ENCODE results near the gene VTI1A. TPM values are rescaled to one million over a fixed set of nuclear protein-coding genes. Genes with fewer than 3 reads are reported as not detected.

The VTI1A gene
- total RNA-seq, 1 donor from 2014 or later, result 39.9 TPM

- no peaks in the 10 kb centered on the region for H3K27me3 Mint-ChIP-seq (ENCODE audit: insufficient read depth)
- H3K9me3 Mint-ChIP-seq, result no peaks in the 10 kb centered on the region
- H3K4me3 Mint-ChIP-seq, result no peak overlapping the region
- H3K4me1 Mint-ChIP-seq (ENCODE audit: low read depth), result no peaks in the 10 kb centered on the region
- no peak overlapping the region for H3K27ac Mint-ChIP-seq
- no peaks in the 10 kb centered on the region for H3K36me3 Mint-ChIP-seq (ENCODE audit: low read depth)
- DNase-seq (ENCODE audit: low spot score), result no peak
- intact Hi-C loops (cut with micrococcal nuclease), result no loop called here
Measured at GRCh38 chr10:112649006-112649821, 202.2 kb downstream of the VTI1A start.

GRCh38 chr10:112649822-112650152 is 202.8 kb downstream of the VTI1A start:
- DNase-seq (ENCODE audit: low spot score), result no peak
- intact Hi-C loops (cut with micrococcal nuclease), result no loop called here
- no peaks in the 10 kb centered on the region for H3K27me3 Mint-ChIP-seq (ENCODE audit: insufficient read depth)
- no peak overlapping the region for H3K27ac Mint-ChIP-seq
- H3K4me1 Mint-ChIP-seq (ENCODE audit: low read depth), result no peaks in the 10 kb centered on the region
- no peak overlapping the region for H3K4me3 Mint-ChIP-seq
- no peaks in the 10 kb centered on the region for H3K36me3 Mint-ChIP-seq (ENCODE audit: low read depth)
- H3K9me3 Mint-ChIP-seq, result no peaks in the 10 kb centered on the region

- intact Hi-C loops (cut with micrococcal nuclease), result no loop called here
- no peak for DNase-seq (ENCODE audit: low spot score)
- H3K27ac Mint-ChIP-seq, result no peak overlapping the region
- no peaks in the 10 kb centered on the region for H3K9me3 Mint-ChIP-seq
- no peaks in the 10 kb centered on the region for H3K36me3 Mint-ChIP-seq (ENCODE audit: low read depth)
- no peaks in the 10 kb centered on the region for H3K4me1 Mint-ChIP-seq (ENCODE audit: low read depth)
- no peak overlapping the region for H3K4me3 Mint-ChIP-seq
- H3K27me3 Mint-ChIP-seq (ENCODE audit: insufficient read depth), result no peaks in the 10 kb centered on the region
Measured at GRCh38 chr10:112650588-112651030, 203.6 kb downstream of the VTI1A start.

DNA sequence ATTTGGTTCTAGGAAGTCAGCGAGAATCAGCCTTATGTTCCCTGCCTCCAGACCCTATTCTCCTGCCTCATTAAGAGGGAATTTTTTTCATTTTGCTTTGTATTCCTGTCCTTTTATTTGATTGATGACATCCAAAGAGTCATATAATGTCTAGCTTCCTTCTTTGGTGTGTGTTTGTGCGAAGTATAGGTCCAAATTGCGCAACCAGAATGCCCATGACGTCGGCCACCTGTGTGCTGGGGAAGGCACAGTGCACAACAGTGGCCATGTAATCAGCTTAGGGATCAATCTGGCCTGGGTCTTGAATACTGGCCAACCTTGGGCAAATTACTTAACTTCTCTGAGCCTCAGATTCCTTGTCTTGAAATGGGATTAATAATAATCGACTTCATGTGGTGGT is 206.2 kb downstream of the VTI1A start:
- DNase-seq (ENCODE audit: low spot score), result no peak
- no peaks in the 10 kb centered on the region for H3K36me3 Mint-ChIP-seq (ENCODE audit: low read depth)
- no peaks in the 10 kb centered on the region for H3K4me1 Mint-ChIP-seq (ENCODE audit: low read depth)
- no peaks in the 10 kb centered on the region for H3K27me3 Mint-ChIP-seq (ENCODE audit: insufficient read depth)
- no peak overlapping the region for H3K27ac Mint-ChIP-seq
- no peaks in the 10 kb centered on the region for H3K9me3 Mint-ChIP-seq
- intact Hi-C loops (cut with micrococcal nuclease), result no loop called here
- H3K4me3 Mint-ChIP-seq, result no peak overlapping the region

DNA sequence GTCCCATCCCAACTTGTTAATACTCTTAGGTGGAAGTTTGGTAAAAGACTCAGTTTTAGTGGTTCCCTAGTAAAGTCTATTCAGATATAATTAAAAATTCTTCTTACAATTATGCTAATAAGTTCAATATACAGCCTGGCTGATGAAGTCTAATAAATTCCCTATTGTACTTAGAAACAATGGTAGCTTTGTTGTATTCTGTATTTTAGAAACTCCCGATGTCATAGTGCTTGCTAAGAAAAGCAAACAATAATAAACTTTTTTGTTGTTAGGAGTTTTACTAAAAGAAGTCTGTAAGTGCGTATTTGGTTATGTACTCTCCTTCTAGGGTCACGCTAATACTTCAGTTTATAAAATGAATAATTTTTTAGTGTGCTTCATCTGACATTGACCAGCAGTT is 206.8 kb downstream of the VTI1A start:
- Mint-ChIP-seq H3K27ac (no peak overlapping the region), H3K36me3 (ENCODE audit: low read depth) (no peaks in the 10 kb centered on the region), H3K9me3 (no peaks in the 10 kb centered on the region), H3K4me1 (ENCODE audit: low read depth) (no peaks in the 10 kb centered on the region), H3K27me3 (ENCODE audit: insufficient read depth) (no peaks in the 10 kb centered on the region), H3K4me3 (no peak overlapping the region)
- no peak for DNase-seq (ENCODE audit: low spot score)
- intact Hi-C loops (cut with micrococcal nuclease), result no loop called here

GRCh38 chr10:112654794-112655193 is 207.8 kb downstream of the VTI1A start:
- no peak for DNase-seq (ENCODE audit: low spot score)
- Mint-ChIP-seq H3K4me3 (no peak overlapping the region), H3K27ac (no peak overlapping the region), H3K36me3 (ENCODE audit: low read depth) (no peaks in the 10 kb centered on the region), H3K9me3 (no peaks in the 10 kb centered on the region), H3K4me1 (ENCODE audit: low read depth) (no peaks in the 10 kb centered on the region), H3K27me3 (ENCODE audit: insufficient read depth) (no peaks in the 10 kb centered on the region)
- intact Hi-C loops (cut with micrococcal nuclease), result no loop called here

- DNase-seq (ENCODE audit: low spot score), result no peak
- no peak overlapping the region for H3K27ac Mint-ChIP-seq
- no peaks in the 10 kb centered on the region for H3K36me3 Mint-ChIP-seq (ENCODE audit: low read depth)
- no peaks in the 10 kb centered on the region for H3K27me3 Mint-ChIP-seq (ENCODE audit: insufficient read depth)
- no peaks in the 10 kb centered on the region for H3K9me3 Mint-ChIP-seq
- no peak overlapping the region for H3K4me3 Mint-ChIP-seq
- intact Hi-C loops (cut with micrococcal nuclease), result no loop called here
- H3K4me1 Mint-ChIP-seq (ENCODE audit: low read depth), result no peaks in the 10 kb centered on the region
Measured at GRCh38 chr10:112655722-112656121, 208.7 kb downstream of the VTI1A start.

DNA sequence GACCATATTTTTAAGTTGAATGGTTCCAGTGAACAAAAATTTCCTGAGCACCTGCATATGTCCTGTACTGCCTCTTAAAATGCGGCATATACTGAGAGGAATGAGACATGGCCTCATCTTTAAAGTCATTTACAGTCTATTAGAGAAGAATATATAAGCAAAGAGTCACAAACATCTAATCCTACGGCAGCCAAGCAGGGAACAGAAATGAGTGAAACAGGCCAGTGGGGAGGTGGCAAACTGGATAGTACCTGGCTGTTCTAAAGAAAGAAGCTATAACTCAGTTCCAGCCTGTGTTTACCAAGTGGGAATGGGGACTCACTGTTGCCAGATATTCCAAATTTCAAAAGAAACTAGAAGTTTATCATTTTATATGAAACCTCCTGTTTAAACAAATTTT is 211.4 kb downstream of the VTI1A start:
- H3K4me1 Mint-ChIP-seq (ENCODE audit: low read depth), result no peaks in the 10 kb centered on the region
- H3K27ac Mint-ChIP-seq, result no peak overlapping the region
- no peaks in the 10 kb centered on the region for H3K27me3 Mint-ChIP-seq (ENCODE audit: insufficient read depth)
- no peaks in the 10 kb centered on the region for H3K36me3 Mint-ChIP-seq (ENCODE audit: low read depth)
- H3K4me3 Mint-ChIP-seq, result no peak overlapping the region
- no peak for DNase-seq (ENCODE audit: low spot score)
- intact Hi-C loops (cut with micrococcal nuclease), result no loop called here
- H3K9me3 Mint-ChIP-seq, result no peaks in the 10 kb centered on the region

DNA sequence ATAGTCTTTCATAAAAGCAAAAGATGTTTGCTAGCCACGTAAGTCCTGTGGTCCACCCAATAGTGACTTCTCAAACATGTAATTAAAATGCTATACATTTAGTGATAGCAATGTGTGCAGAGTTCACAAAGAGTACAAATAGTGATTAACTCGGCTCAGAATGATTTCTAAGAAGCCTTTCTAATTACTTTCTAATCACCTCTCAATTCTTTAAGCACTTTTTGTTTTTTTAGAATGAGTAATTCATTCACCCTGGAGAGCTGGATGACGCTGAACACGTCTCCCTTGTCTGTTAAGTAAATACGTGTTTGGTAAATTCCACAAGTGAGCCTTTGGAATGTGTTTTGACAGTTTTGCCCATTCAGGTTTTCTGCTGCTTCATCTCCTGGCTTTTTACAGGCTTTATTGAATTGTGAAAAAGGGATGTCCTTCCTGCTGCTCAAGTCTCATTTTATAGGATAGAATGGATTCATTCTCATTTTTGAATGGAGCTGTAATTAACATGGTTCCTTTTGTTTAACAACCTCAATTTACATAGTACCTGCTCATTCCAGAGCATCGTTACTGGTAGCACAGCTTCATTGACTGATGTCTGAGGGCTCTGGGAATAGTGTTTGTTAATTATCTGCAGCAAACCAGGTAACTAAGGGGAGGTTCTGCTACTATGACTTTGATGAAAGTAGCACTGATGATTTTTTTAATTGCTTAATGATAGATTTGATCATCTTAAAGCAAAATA is 212.1 kb downstream of the VTI1A start:
- intact Hi-C loops (cut with micrococcal nuclease), result no loop called here
- Mint-ChIP-seq H3K4me3 (no peak overlapping the region), H3K27me3 (ENCODE audit: insufficient read depth) (no peaks in the 10 kb centered on the region), H3K27ac (no peak overlapping the region), H3K36me3 (ENCODE audit: low read depth) (no peaks in the 10 kb centered on the region), H3K9me3 (no peaks in the 10 kb centered on the region), H3K4me1 (ENCODE audit: low read depth) (no peaks in the 10 kb centered on the region)
- DNase-seq (ENCODE audit: low spot score), result no peak

DNA sequence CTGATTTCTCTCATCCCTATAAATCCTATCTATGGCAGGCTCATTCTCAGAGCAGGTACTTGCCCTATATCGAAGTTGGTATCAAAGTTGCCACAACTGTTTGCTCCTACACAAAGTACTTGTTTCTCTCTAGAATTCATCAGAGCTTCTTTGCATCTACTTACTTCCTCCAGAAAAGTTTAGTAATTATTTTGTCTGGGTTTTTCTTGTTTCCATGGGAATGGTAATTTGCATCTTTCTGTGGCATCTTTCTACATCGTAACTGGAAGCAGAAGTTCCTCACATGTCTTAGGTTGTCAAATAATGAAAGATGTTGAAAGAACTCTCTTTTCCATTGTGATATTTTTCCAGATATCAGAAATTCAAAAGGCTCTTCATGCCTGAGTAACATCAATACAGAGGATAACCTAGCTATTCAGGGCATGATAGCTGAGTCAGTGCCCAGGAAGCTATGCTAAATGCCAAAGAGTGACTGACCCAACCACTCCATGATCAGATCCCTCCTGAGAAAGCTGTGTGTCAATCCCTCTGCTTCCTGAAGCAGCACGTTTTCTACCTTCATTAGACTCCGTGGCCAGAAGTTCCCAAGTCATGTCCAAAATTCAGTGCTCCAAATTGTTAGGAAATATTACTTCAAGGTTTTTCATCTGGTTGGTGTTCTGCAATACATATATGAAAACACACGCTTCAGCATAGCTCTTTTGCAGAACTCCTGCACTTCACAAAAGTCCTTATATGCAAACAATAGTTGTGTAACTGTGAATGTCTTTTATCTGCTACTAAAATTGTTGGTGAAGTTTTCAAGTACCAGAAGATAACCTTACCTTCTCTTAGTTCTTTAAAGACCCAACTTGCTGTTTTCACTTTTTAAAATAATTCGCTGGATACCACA is 216.5 kb downstream of the VTI1A start:
- Mint-ChIP-seq H3K27me3 (ENCODE audit: insufficient read depth) (no peaks in the 10 kb centered on the region), H3K9me3 (no peaks in the 10 kb centered on the region), H3K4me3 (no peak overlapping the region), H3K27ac (no peak overlapping the region), H3K4me1 (ENCODE audit: low read depth) (no peaks in the 10 kb centered on the region), H3K36me3 (ENCODE audit: low read depth) (peaks cover 3% of the 10 kb centered on the region)
- no peak for DNase-seq (ENCODE audit: low spot score)
- intact Hi-C loops (cut with micrococcal nuclease), result no loop called here

- H3K36me3 Mint-ChIP-seq (ENCODE audit: low read depth), result peaks cover 3% of the 10 kb centered on the region
- no peak overlapping the region for H3K4me3 Mint-ChIP-seq
- H3K9me3 Mint-ChIP-seq, result no peaks in the 10 kb centered on the region
- H3K27me3 Mint-ChIP-seq (ENCODE audit: insufficient read depth), result no peaks in the 10 kb centered on the region
- intact Hi-C loops (cut with micrococcal nuclease), result no loop called here
- DNase-seq (ENCODE audit: low spot score), result no peak
- H3K4me1 Mint-ChIP-seq (ENCODE audit: low read depth), result no peaks in the 10 kb centered on the region
- no peak overlapping the region for H3K27ac Mint-ChIP-seq
Measured at GRCh38 chr10:112666094-112666493, 219.1 kb downstream of the VTI1A start.

GRCh38 chr10:112669989-112670388 is 223.0 kb downstream of the VTI1A start:
- Mint-ChIP-seq H3K4me1 (ENCODE audit: low read depth) (no peaks in the 10 kb centered on the region), H3K27me3 (ENCODE audit: insufficient read depth) (no peaks in the 10 kb centered on the region), H3K9me3 (no peaks in the 10 kb centered on the region), H3K27ac (no peak overlapping the region), H3K4me3 (no peak overlapping the region), H3K36me3 (ENCODE audit: low read depth) (peaks cover 5% of the 10 kb centered on the region)
- no peak for DNase-seq (ENCODE audit: low spot score)
- intact Hi-C loops (cut with micrococcal nuclease), result no loop called here

DNA sequence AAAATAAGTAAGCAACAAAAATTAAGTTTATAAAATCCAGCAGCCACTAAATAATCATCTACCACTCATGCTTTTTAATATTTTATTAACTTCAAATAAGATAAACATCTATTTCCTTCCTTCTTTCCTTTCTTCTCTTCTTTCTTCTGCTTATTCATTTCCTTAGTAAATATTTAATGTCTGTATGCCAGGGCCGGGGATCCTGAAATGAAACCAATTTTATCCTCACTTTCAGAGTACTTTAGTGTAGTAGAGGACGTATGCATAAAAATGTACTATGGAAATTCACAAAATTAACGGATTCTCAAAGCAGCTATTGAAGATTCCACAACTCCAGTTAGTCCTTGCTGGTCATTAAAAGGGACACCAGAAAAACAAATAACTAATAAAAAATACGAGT is 224.7 kb downstream of the VTI1A start:
- no peaks in the 10 kb centered on the region for H3K4me1 Mint-ChIP-seq (ENCODE audit: low read depth)
- H3K27me3 Mint-ChIP-seq (ENCODE audit: insufficient read depth), result no peaks in the 10 kb centered on the region

More for the DNA sequence above, 224.7 kb downstream of the VTI1A start:
- Mint-ChIP-seq H3K27ac (no peak overlapping the region), H3K36me3 (ENCODE audit: low read depth) (peaks cover 5% of the 10 kb centered on the region), H3K9me3 (no peaks in the 10 kb centered on the region), H3K4me3 (no peak overlapping the region)
- no peak for DNase-seq (ENCODE audit: low spot score)
- intact Hi-C loops (cut with micrococcal nuclease), result no loop called here

Data from activated T-helper 1 cell treated with anti-CD3 and anti-CD28 coated beads, Interleukin-12 subunit alpha, Interleukin-12 subunit beta, Interleukin-2, Interleukin-4 antibody, amounts not matched to agents 30 ng/mL and 10 ng/mL and 1 ng/mL, durations not matched to agents 14 hours and 24 hours and 36 hours (primary cell).